Testis (tissue), 3 donors: ENCODE measurements around the gene BOC. TPM values are rescaled to one million over a fixed set of nuclear protein-coding genes. Genes with fewer than 3 reads are reported as not detected.

Experiments used
- DNase-seq: peaks from one replicate; pipeline ENCODE4 v3.0.0-alpha.2; 2019
- H3K27ac ChIP-seq, 2 donors: fragments of 200-600 bp; sonication (generic); one replicate each; pipeline ENCODE4 v1.5.1; 2019
- H3K27me3 ChIP-seq: fragments of 200-600 bp; sonication (generic); one replicate; pipeline ENCODE4 v1.5.1; 2019
- H3K36me3 ChIP-seq: fragments of 200-600 bp; sonication (generic); one replicate; pipeline ENCODE4 v1.5.1; 2017; ENCODE audit warnings: low read depth; ENCODE audit errors: missing control alignments
- H3K4me1 ChIP-seq: fragments of 200-600 bp; sonication (generic); one replicate; pipeline ENCODE4 v1.5.1; 2019
- H3K4me3 ChIP-seq, 2 donors: fragments of 200-600 bp; sonication (generic); one replicate each; pipeline ENCODE4 v1.5.1; 2017 to 2019
- H3K9me3 ChIP-seq: fragments of 200-600 bp; sonication (generic); one replicate; pipeline ENCODE4 v1.5.1; 2017
- POLR2A ChIP-seq: fragments of 450-650 bp; IDR thresholded peaks from one replicate; pipeline ENCODE4 v1.6.1; 2017; ENCODE audit warnings: antibody characterized with exemption, mild to moderate bottlenecking, moderate library complexity
- WGBS, 2 donors: methylation state at CpG; one replicate each; pipeline ENCODE4 v1.1.5; 2018; 5-methylcytosine and 5-hydroxymethylcytosine counted together
- intact Hi-C: fragments of 100-400 bp; cut with DNase I; formaldehyde crosslinking; loops from one replicate; pipeline ENCODE4 v1.15.1; 2023; ENCODE audit warnings: low total_unique reads
- polyA plus RNA-seq: library from polyadenylated mRNA; stranded (reverse); fragments of 350-450 nt; fragmentation: Illumina TruSeq; extraction: RNeasy Lipid Tissue Mini Kit (QIAGEN cat#74804); gene quantifications from one replicate; pipeline ENCODE4 v1.2.3, GENCODE V29; 2014; ENCODE audit warnings: low read depth, low replicate concordance; ENCODE audit not compliant: insufficient read depth
- total RNA-seq, 2 donors: library from RNA; depleted of rRNA; stranded (reverse); fragments of >200 nt; gene quantifications; one replicate each; pipeline ENCODE4 v1.2.3, GENCODE V29; 2016
- TF ChIP-seq, protein P1 (sequence below), 3 experiments: fragments of 450-650 bp in 2 of 3; fragments of 200-600 bp in 1 of 3; sonication (generic) in 1 of 3; IDR thresholded peaks; one replicate each; pipeline ENCODE4 v1.5.1; 2016 to 2019; ENCODE audit warnings: antibody characterized with exemption in 3 of 3, mild to moderate bottlenecking in 2 of 3, moderate library complexity in 1 of 3

Gene BOC
- total and polyA plus RNA-seq, 3 donors from 2014 or later: 24.5 to 33.6 (median 28.4) TPM

- no peak for DNase-seq
- intact Hi-C loops: loop anchor here (10.0 kb wide), 1 partner anchor 119 kb away; no protein-coding TSS in a partner anchor
Observed at GRCh38 chr3:113263778-113264177, 52.4 kb downstream of the BOC start.

DNA sequence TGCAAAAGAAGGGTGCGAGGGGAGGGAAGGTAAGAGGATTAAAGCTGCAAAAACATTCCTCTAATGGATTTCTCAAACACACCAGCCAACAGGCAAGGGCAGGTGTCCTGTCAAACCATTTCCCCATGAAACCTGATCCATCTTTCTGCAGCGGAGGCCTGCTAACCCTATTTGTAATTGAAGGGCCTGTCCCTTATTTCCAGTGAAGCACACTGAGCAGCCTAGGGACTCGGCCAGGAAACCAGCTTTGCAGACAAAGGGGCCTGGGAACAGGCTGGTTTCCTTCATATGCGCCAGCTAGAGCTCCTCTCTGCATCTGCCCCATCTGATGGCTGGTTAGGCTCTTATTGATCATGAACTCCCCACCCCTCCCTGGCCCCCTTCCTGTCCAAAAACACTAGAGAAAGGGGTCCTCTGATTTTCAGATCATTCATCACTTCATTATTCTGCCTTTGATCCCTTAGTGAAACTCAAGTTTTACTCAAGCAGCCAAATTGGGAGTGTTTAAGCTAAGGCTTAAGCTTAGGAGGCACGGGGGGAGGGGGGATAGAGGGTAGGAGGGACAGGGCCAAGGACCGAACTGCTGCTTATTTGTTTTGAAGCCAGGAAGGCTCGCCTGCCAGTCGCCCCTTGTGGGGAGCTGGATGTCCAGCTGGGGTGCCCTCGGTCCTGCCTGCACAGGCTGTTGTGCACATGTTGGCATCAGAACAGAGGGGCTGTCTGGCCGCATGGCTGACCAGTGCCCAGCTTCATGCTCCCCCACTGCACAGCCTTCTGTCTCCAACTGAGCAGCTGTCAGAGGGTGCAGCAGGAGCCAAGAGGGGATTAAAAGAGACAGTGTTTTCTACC lies 53.1 kb downstream of the BOC start:
- DNase-seq: no peak
- WGBS, 2 donors: 49 to 72% methylated on average over 10 of the region's 10 CpGs
- H3K4me3 ChIP-seq: no peak overlapping the region
- intact Hi-C loops: loop anchor here (10.0 kb wide), 1 partner anchor 120 kb away; no protein-coding TSS in a partner anchor
- TF ChIP-seq, protein P1, sequence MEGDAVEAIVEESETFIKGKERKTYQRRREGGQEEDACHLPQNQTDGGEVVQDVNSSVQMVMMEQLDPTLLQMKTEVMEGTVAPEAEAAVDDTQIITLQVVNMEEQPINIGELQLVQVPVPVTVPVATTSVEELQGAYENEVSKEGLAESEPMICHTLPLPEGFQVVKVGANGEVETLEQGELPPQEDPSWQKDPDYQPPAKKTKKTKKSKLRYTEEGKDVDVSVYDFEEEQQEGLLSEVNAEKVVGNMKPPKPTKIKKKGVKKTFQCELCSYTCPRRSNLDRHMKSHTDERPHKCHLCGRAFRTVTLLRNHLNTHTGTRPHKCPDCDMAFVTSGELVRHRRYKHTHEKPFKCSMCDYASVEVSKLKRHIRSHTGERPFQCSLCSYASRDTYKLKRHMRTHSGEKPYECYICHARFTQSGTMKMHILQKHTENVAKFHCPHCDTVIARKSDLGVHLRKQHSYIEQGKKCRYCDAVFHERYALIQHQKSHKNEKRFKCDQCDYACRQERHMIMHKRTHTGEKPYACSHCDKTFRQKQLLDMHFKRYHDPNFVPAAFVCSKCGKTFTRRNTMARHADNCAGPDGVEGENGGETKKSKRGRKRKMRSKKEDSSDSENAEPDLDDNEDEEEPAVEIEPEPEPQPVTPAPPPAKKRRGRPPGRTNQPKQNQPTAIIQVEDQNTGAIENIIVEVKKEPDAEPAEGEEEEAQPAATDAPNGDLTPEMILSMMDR (IDR thresholded peaks at IDR 0.05): no peak
- TF ChIP-seq POLR2A: no peak
- peaks cover 15% of the 10 kb centered on the region for H3K4me1 ChIP-seq
- no peaks in the 10 kb centered on the region for H3K9me3 ChIP-seq
- H3K27ac ChIP-seq: peak overlapping the region in 1 of 2 donors; percentile 39
- no peaks in the 10 kb centered on the region for H3K27me3 ChIP-seq
- no peaks in the 10 kb centered on the region for H3K36me3 ChIP-seq

More at GRCh38 chr3:113263778-113264177, 52.4 kb downstream of the BOC start:
- Histone ChIP-seq H3K4me1 (peaks cover 15% of the 10 kb centered on the region), H3K27me3 (no peaks in the 10 kb centered on the region), H3K36me3 (no peaks in the 10 kb centered on the region), H3K27ac (peak overlapping the region in 1 of 2 donors; percentile 0), H3K4me3 (no peak overlapping the region), H3K9me3 (no peaks in the 10 kb centered on the region)
- no peak for TF ChIP-seq POLR2A
- TF ChIP-seq, protein P1 (IDR thresholded peaks at IDR 0.05): no peak
- WGBS, 2 donors: 59 to 74% methylated on average over 3 of the region's 3 CpGs

- no peaks in the 10 kb centered on the region for H3K36me3 ChIP-seq
- 47 to 59% methylated on average over 5 of the region's 5 CpGs for WGBS, 2 donors
- DNase-seq: no peak
- peaks cover 15% of the 10 kb centered on the region for H3K4me1 ChIP-seq
- TF ChIP-seq, protein P1 (IDR thresholded peaks at IDR 0.05): no peak
- TF ChIP-seq POLR2A: no peak
- no peaks in the 10 kb centered on the region for H3K9me3 ChIP-seq
- H3K27me3 ChIP-seq: no peaks in the 10 kb centered on the region
- intact Hi-C loops: loop anchor here (10.0 kb wide), 1 partner anchor 120 kb away; no protein-coding TSS in a partner anchor
- H3K4me3 ChIP-seq: no peak overlapping the region
- peak overlapping the region in 1 of 2 donors; percentile 39 for H3K27ac ChIP-seq
Observed at GRCh38 chr3:113265231-113265630, 53.9 kb downstream of the BOC start.

- no peaks in the 10 kb centered on the region for H3K27me3 ChIP-seq
- peaks cover 15% of the 10 kb centered on the region for H3K4me1 ChIP-seq
- no peaks in the 10 kb centered on the region for H3K36me3 ChIP-seq
- no peak overlapping the region for H3K4me3 ChIP-seq
- intact Hi-C loops: loop anchor here (10.0 kb wide), 1 partner anchor 122 kb away; no protein-coding TSS in a partner anchor
- no peak for DNase-seq
- no peak for TF ChIP-seq POLR2A
- TF ChIP-seq, protein P1 (IDR thresholded peaks at IDR 0.05): no peak
- no peaks in the 10 kb centered on the region for H3K9me3 ChIP-seq
- 86 to 97% methylated on average over 5 of the region's 5 CpGs for WGBS, 2 donors
- H3K27ac ChIP-seq: no peak overlapping the region
Observed at GRCh38 chr3:113266738-113267137, 55.4 kb downstream of the BOC start.
